Endothelial cell of umbilical vein (primary cell): ENCODE data around the gene ZFYVE26. TPM values are rescaled to one million over a fixed set of nuclear protein-coding genes. Genes with fewer than 3 reads are reported as not detected.
"Not testable (repeated sequence)": the region's sequence is repeated elsewhere in the genome, so short reads cannot be mapped to it uniquely, and the experiment has no call there.

ENCODE experiments used
- BruUV-seq: library from RNA; stranded (reverse); fragments of 400-500 nt; replicated peaks from 2 replicates; lab custom pipeline; 2021; lab: Mats Ljungman, UMichigan
- CTCF ChIA-PET: fragments of 300-600, 350-600 bp; sonication (Branson Sonifier 250); formaldehyde crosslinking; loops from one replicate; lab custom pipeline; 2021; ENCODE audit warnings: antibody characterized with exemption, inconsistent platforms; lab: Charles Lee
- POLR2A ChIA-PET: fragments of 300-600, 350-600 bp; sonication (Branson Sonifier 250); formaldehyde crosslinking; loops from one replicate; lab custom pipeline; 2021; ENCODE audit warnings: antibody characterized with exemption, inconsistent platforms; lab: Charles Lee
- DNase-seq: peaks from one replicate; pipeline ENCODE4 v3.0.0-alpha.2; 2011; ENCODE audit warnings: low read depth, low spot score
- FAIRE-seq: peaks from 2 replicates; lab custom pipeline; 2011; peaks lifted over from hg19 to GRCh38; lab: Jason Lieb, UNC
- H2AFZ ChIP-seq: 2 replicates; pipeline ENCODE4 v1.6.0; 2012; ENCODE audit warnings: low read depth, low read length, control low read depth, inconsistent platforms
- H3K27ac ChIP-seq: 2 replicates; pipeline ENCODE4 v1.5.1; 2011; ENCODE audit warnings: low read depth, mild to moderate bottlenecking, control low read depth, low read length, moderate library complexity; ENCODE audit not compliant: insufficient read depth
- H3K27me3 ChIP-seq, 2 experiments: 2 replicates each; pipeline versions ENCODE4 v1.6.0 to v1.6.1; 2011; ENCODE audit warnings: low read length in 2 of 2, mixed read lengths in 1 of 2; ENCODE audit not compliant: control insufficient read depth in 2 of 2, insufficient read depth in 2 of 2
- H3K36me3 ChIP-seq, 2 experiments: 2 replicates in 1 of 2; 3 replicates in 1 of 2; pipeline ENCODE4 v1.5.1; 2011; ENCODE audit warnings: low read length in 2 of 2, mild to moderate bottlenecking in 1 of 2, moderate library complexity in 1 of 2; ENCODE audit not compliant: control insufficient read depth in 2 of 2, insufficient read depth in 2 of 2; ENCODE audit errors: extremely low read depth in 1 of 2
- H3K4me1 ChIP-seq: 3 replicates; pipeline ENCODE4 v1.5.1; 2011; ENCODE audit warnings: mild to moderate bottlenecking, low read length; ENCODE audit not compliant: control insufficient read depth, insufficient read depth; ENCODE audit errors: extremely low read depth
- H3K4me2 ChIP-seq: 2 replicates; pipeline ENCODE4 v1.6.1; 2011; ENCODE audit warnings: low read length, control low read depth, mixed read lengths; ENCODE audit not compliant: insufficient read depth
- H3K4me3 ChIP-seq, 3 experiments: fragments of 200-600 bp in 1 of 3; sonication (generic), shearing (Covaris generic) in 1 of 3; replicated peaks in 1 of 3; 2 replicates each; pipeline ENCODE4 v1.5.1; 2011 to 2016; ENCODE audit warnings: control low read depth in 3 of 3, low read length in 3 of 3, mild to moderate bottlenecking in 2 of 3, inconsistent platforms in 1 of 3, low read depth in 1 of 3, moderate library complexity in 1 of 3; ENCODE audit not compliant: insufficient read depth in 1 of 3
- H3K79me2 ChIP-seq: 2 replicates; pipeline ENCODE4 v1.6.0; 2012; ENCODE audit warnings: low read length, inconsistent platforms; ENCODE audit not compliant: control insufficient read depth, insufficient read depth
- H3K9ac ChIP-seq: replicated peaks from 2 replicates; pipeline ENCODE3; 2011; ENCODE audit warnings: low read length, control low read depth; ENCODE audit not compliant: insufficient read depth; ENCODE audit errors: extremely low read depth
- H3K9me1 ChIP-seq: replicated peaks from 3 replicates; pipeline ENCODE4 v1.6.0; 2011; ENCODE audit warnings: mild to moderate bottlenecking, low read length; ENCODE audit not compliant: control insufficient read depth, insufficient read depth; ENCODE audit errors: extremely low read depth
- H3K9me3 ChIP-seq: replicated peaks from 2 replicates; pipeline ENCODE4 v1.5.1; 2012; ENCODE audit warnings: low read length, inconsistent platforms; ENCODE audit not compliant: control insufficient read depth, insufficient read depth
- H4K20me1 ChIP-seq: replicated peaks from 2 replicates; pipeline ENCODE3; 2011; ENCODE audit warnings: mild to moderate bottlenecking, low read length; ENCODE audit not compliant: control insufficient read depth, insufficient read depth; ENCODE audit errors: extremely low read depth
- EZH2 ChIP-seq: IDR thresholded peaks from 2 replicates; pipeline ENCODE4 v1.6.1; 2012; ENCODE audit warnings: borderline replicate concordance, low read depth, mild to moderate bottlenecking, moderate library complexity, low read length, inconsistent platforms; ENCODE audit not compliant: severe bottlenecking
- FOS ChIP-seq: IDR thresholded peaks from 2 replicates; pipeline ENCODE4 v1.6.1; 2011; ENCODE audit warnings: mild to moderate bottlenecking, low read length, moderate library complexity, borderline replicate concordance; ENCODE audit not compliant: insufficient read depth
- GATA2 ChIP-seq: IDR thresholded peaks from 2 replicates; pipeline ENCODE4 v1.7.0; 2011; ENCODE audit warnings: low read depth, mild to moderate bottlenecking, moderate library complexity, mixed read lengths, low read length; ENCODE audit not compliant: insufficient read length, insufficient read depth
- POLR2A ChIP-seq: IDR thresholded peaks from 2 replicates; pipeline ENCODE4 v1.6.1; 2012; ENCODE audit warnings: low read depth, mild to moderate bottlenecking, control low read depth, low read length
- dilution Hi-C: fragments of 300-500 bp; cut with MboI; formaldehyde crosslinking; loops from one replicate; pipeline ENCODE4 v1.15.0; 2019; ENCODE audit warnings: low sequenced_read_pairs; ENCODE audit not compliant: extremely low pct_ligation_motif_present
- intact Hi-C: fragments of 100-400 bp; cut with micrococcal nuclease; formaldehyde crosslinking; loops from one replicate; pipeline ENCODE4 v1.10.0; 2022
- polyA plus RNA-seq, 4 experiments: library from polyadenylated mRNA; depleted of rRNA in 3 of 4; stranded (reverse) in 3 of 4; unstranded in 1 of 4; fragments of >200 nt; gene quantifications; 2 replicates each; pipeline versions ENCODE4 v1.2.1 to v1.2.3, GENCODE V29; 2011 to 2012; ENCODE audit warnings: missing spikeins in 1 of 4
- total RNA-seq: library from RNA; stranded (reverse); gene quantifications from 2 replicates; pipeline ENCODE4 v1.2.3, GENCODE V29; 2021
- TF ChIP-seq, protein P1 (sequence below), 2 donors: IDR thresholded peaks; 1 replicate in 1 of 2; 2 replicates in 1 of 2; pipeline ENCODE4 v1.5.1; 2011; ENCODE audit warnings: low read length in 2 of 2, mild to moderate bottlenecking in 2 of 2, moderate library complexity in 2 of 2, control low read depth in 1 of 2, inconsistent platforms in 1 of 2, low read depth in 1 of 2; ENCODE audit not compliant: insufficient read depth in 1 of 2; ENCODE audit errors: extremely low read depth in 1 of 2
- TF ChIP-seq, protein P2 (sequence below): IDR thresholded peaks from 2 replicates; pipeline ENCODE4 v1.6.1; 2011; ENCODE audit not compliant: insufficient read depth, insufficient read length

The ZFYVE26 gene
- total and polyA plus RNA-seq, 2 donors (not counting 3 experiments of a cell fraction or from before 2014, with no cell fraction given): 15.3 to 26.3 TPM

GRCh38 chr14:67704484-67705089, 111.8 kb downstream of the ZFYVE26 start:
- no peaks in the 10 kb centered on the region for H4K20me1 ChIP-seq
- ChIA-PET POLR2A (interaction anchor here (1.2 kb wide), 1 partner anchor 9 kb away, joined by 6 read pairs; the partner anchor contains the start of gene RDH11), CTCF (interaction anchor here (0.6 to 7.0 kb wide), 74 partner anchors 10 to 1345 kb away, joined by 3 to 394 read pairs (median 5); partner anchors contain the start of genes ARG2, ATP6V1D, EIF2S1 and PIGH)
- DNase-seq (peak; percentile 68), FAIRE-seq (peak; percentile 76)
- H3K4me2 ChIP-seq: no peak overlapping the region
- no peak overlapping the region for H3K27ac ChIP-seq
- H3K9me1 ChIP-seq: no peaks in the 10 kb centered on the region
- H3K4me1 ChIP-seq: no peaks in the 10 kb centered on the region
- TF ChIP-seq FOS: no peak
- TF ChIP-seq, protein P1, sequence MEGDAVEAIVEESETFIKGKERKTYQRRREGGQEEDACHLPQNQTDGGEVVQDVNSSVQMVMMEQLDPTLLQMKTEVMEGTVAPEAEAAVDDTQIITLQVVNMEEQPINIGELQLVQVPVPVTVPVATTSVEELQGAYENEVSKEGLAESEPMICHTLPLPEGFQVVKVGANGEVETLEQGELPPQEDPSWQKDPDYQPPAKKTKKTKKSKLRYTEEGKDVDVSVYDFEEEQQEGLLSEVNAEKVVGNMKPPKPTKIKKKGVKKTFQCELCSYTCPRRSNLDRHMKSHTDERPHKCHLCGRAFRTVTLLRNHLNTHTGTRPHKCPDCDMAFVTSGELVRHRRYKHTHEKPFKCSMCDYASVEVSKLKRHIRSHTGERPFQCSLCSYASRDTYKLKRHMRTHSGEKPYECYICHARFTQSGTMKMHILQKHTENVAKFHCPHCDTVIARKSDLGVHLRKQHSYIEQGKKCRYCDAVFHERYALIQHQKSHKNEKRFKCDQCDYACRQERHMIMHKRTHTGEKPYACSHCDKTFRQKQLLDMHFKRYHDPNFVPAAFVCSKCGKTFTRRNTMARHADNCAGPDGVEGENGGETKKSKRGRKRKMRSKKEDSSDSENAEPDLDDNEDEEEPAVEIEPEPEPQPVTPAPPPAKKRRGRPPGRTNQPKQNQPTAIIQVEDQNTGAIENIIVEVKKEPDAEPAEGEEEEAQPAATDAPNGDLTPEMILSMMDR (IDR thresholded peaks at IDR 0.05; ENCODE audit: extremely low read depth in 1 of 2, insufficient read depth in 1 of 2, low read depth in 1 of 2, low read length in 2 of 2): peak; percentile 52 to 61
- intact Hi-C loops (loop anchor here (1.0 to 10.0 kb wide), 6 partner anchors 30 to 1210 kb away; partner anchors contain the start of gene VTI1B), dilution Hi-C loops (no loop called here)
- H3K9ac ChIP-seq: no peak overlapping the region
- BruUV-seq: no TSS peak
- H3K36me3 ChIP-seq: no peaks in the 10 kb centered on the region
- no peak overlapping the region for H3K4me3 ChIP-seq
- H2AFZ ChIP-seq: no peak overlapping the region
- H3K79me2 ChIP-seq: no peaks in the 10 kb centered on the region
- no peaks in the 10 kb centered on the region for H3K9me3 ChIP-seq
- H3K27me3 ChIP-seq: peaks cover 0 to 6% of the 10 kb centered on the region in 2 experiments

- no peaks in the 10 kb centered on the region for H3K4me1 ChIP-seq
- dilution Hi-C loops: no loop called here
- H2AFZ ChIP-seq: no peak overlapping the region
- H4K20me1 ChIP-seq: no peaks in the 10 kb centered on the region
- H3K4me3 ChIP-seq: no peak overlapping the region
- DNase-seq (no peak), FAIRE-seq (no peak)
- no peak overlapping the region for H3K27ac ChIP-seq
- no TSS peak for BruUV-seq
- no peaks in the 10 kb centered on the region for H3K36me3 ChIP-seq
- intact Hi-C loops: loop anchor here (1.0 to 10.0 kb wide), 6 partner anchors 29 to 1209 kb away; partner anchors contain the start of gene VTI1B
- H3K9me1 ChIP-seq: no peaks in the 10 kb centered on the region
- H3K9me3 ChIP-seq: no peaks in the 10 kb centered on the region
- CTCF ChIA-PET: interaction anchor here (0.6 to 7.0 kb wide), 70 partner anchors 10 to 1345 kb away, joined by 3 to 394 read pairs (median 5); partner anchors contain the start of genes ARG2, ATP6V1D, EIF2S1 and PIGH
- no peak overlapping the region for H3K4me2 ChIP-seq
- POLR2A ChIA-PET: interaction anchor here (1.2 kb wide), 1 partner anchor 8 kb away, joined by 6 read pairs; the partner anchor contains the start of gene RDH11
- peaks cover 0 to 6% of the 10 kb centered on the region in 2 experiments for H3K27me3 ChIP-seq
- H3K79me2 ChIP-seq: no peaks in the 10 kb centered on the region
- no peak overlapping the region for H3K9ac ChIP-seq
- TF ChIP-seq, protein P2, sequence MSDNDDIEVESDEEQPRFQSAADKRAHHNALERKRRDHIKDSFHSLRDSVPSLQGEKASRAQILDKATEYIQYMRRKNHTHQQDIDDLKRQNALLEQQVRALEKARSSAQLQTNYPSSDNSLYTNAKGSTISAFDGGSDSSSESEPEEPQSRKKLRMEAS: no peak
- no peak for TF ChIP-seq EZH2
- TF ChIP-seq POLR2A: no peak
- TF ChIP-seq GATA2: no peak
These were observed 112.4 kb downstream of the ZFYVE26 start for GRCh38 chr14:67703997-67704396.

GRCh38 chr14:67701492-67701891, 114.9 kb downstream of the ZFYVE26 start, which contains the start of gene RDH12:
Gene RDH12 (plus strand): TSS chr14:67701886. CDS start chr14:67722643, 20,757 bp downstream.
- H3K9me3 ChIP-seq, POLR2A ChIA-PET, FAIRE-seq, H4K20me1 ChIP-seq, H3K4me2 ChIP-seq, H3K4me1 ChIP-seq, H3K79me2 ChIP-seq, BruUV-seq, H3K9me1 ChIP-seq, H3K9ac ChIP-seq, H3K4me3 ChIP-seq, H2AFZ ChIP-seq, H3K36me3 ChIP-seq, DNase-seq, H3K27ac ChIP-seq, dilution Hi-C loops, H3K27me3 ChIP-seq: not testable (repeated sequence)
- CTCF ChIA-PET: interaction anchor here (0.8 to 7.0 kb wide), 6 partner anchors 13 to 275 kb away, joined by 3 to 394 read pairs (median 106); partner anchors contain the start of genes ARG2, PIGH and VTI1B
- intact Hi-C loops: loop anchor here (10.0 kb wide), 1 partner anchor 1207 kb away; no protein-coding TSS in a partner anchor
